Activated CD8-positive, alpha-beta memory T cell treated with anti-CD3 and anti-CD28 coated beads for 48 hours (primary cell): ENCODE data around the gene TGM6.

ENCODE experiments used
- DNase-seq, 3 experiments: peaks; one replicate each; pipeline ENCODE4 v3.0.0-alpha.2; 2020; ENCODE audit warnings: low read depth in 2 of 3, low spot score in 2 of 3

TGM6 gene

DNA sequence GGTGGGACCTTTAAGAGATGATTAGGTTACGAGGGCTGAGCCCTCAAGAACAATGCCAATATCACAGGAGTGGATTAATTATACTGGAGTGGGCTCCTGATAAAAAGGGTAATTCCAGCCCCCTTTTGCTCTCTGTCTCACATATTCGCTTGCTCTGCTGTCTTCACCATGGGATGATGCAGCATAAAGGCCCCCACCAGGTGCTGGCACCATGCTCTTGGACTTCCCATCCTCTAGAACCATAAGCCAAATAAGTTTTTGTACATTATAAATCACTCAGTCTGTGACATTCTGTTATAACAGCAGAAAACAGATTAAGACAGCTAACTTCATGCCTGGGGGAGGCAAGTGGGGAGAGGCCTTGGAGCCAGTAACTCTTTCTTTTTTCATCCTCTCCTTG is 99.7 kb downstream of the TGM6 start:
- DNase-seq, result no peak
